Endothelial cell of umbilical vein (primary cell): ENCODE data around the gene TYRP1. TPM values are rescaled to one million over a fixed set of nuclear protein-coding genes. Genes with fewer than 3 reads are reported as not detected.

ENCODE experiments used
- BruUV-seq: library from RNA; stranded (reverse); fragments of 400-500 nt; replicated peaks from 2 replicates; lab custom pipeline; 2021; lab: Mats Ljungman, UMichigan
- CTCF ChIA-PET: fragments of 300-600, 350-600 bp; sonication (Branson Sonifier 250); formaldehyde crosslinking; loops from one replicate; lab custom pipeline; 2021; ENCODE audit warnings: antibody characterized with exemption, inconsistent platforms; lab: Charles Lee
- POLR2A ChIA-PET: fragments of 300-600, 350-600 bp; sonication (Branson Sonifier 250); formaldehyde crosslinking; loops from one replicate; lab custom pipeline; 2021; ENCODE audit warnings: antibody characterized with exemption, inconsistent platforms; lab: Charles Lee
- DNase-seq: peaks from one replicate; pipeline ENCODE4 v3.0.0-alpha.2; 2011; ENCODE audit warnings: low read depth, low spot score
- FAIRE-seq: peaks from 2 replicates; lab custom pipeline; 2011; peaks lifted over from hg19 to GRCh38; lab: Jason Lieb, UNC
- H2AFZ ChIP-seq: 2 replicates; pipeline ENCODE4 v1.6.0; 2012; ENCODE audit warnings: low read depth, low read length, control low read depth, inconsistent platforms
- H3K27ac ChIP-seq: 2 replicates; pipeline ENCODE4 v1.5.1; 2011; ENCODE audit warnings: low read depth, mild to moderate bottlenecking, control low read depth, low read length, moderate library complexity; ENCODE audit not compliant: insufficient read depth
- H3K27me3 ChIP-seq, 2 experiments: 2 replicates each; pipeline versions ENCODE4 v1.6.0 to v1.6.1; 2011; ENCODE audit warnings: low read length in 2 of 2, mixed read lengths in 1 of 2; ENCODE audit not compliant: control insufficient read depth in 2 of 2, insufficient read depth in 2 of 2
- H3K36me3 ChIP-seq, 2 experiments: 2 replicates in 1 of 2; 3 replicates in 1 of 2; pipeline ENCODE4 v1.5.1; 2011; ENCODE audit warnings: low read length in 2 of 2, mild to moderate bottlenecking in 1 of 2, moderate library complexity in 1 of 2; ENCODE audit not compliant: control insufficient read depth in 2 of 2, insufficient read depth in 2 of 2; ENCODE audit errors: extremely low read depth in 1 of 2
- H3K4me1 ChIP-seq: 3 replicates; pipeline ENCODE4 v1.5.1; 2011; ENCODE audit warnings: mild to moderate bottlenecking, low read length; ENCODE audit not compliant: control insufficient read depth, insufficient read depth; ENCODE audit errors: extremely low read depth
- H3K4me2 ChIP-seq: 2 replicates; pipeline ENCODE4 v1.6.1; 2011; ENCODE audit warnings: low read length, control low read depth, mixed read lengths; ENCODE audit not compliant: insufficient read depth
- H3K4me3 ChIP-seq, 3 experiments: fragments of 200-600 bp in 1 of 3; sonication (generic), shearing (Covaris generic) in 1 of 3; replicated peaks in 1 of 3; 2 replicates each; pipeline ENCODE4 v1.5.1; 2011 to 2016; ENCODE audit warnings: control low read depth in 3 of 3, low read length in 3 of 3, mild to moderate bottlenecking in 2 of 3, inconsistent platforms in 1 of 3, low read depth in 1 of 3, moderate library complexity in 1 of 3; ENCODE audit not compliant: insufficient read depth in 1 of 3
- H3K79me2 ChIP-seq: 2 replicates; pipeline ENCODE4 v1.6.0; 2012; ENCODE audit warnings: low read length, inconsistent platforms; ENCODE audit not compliant: control insufficient read depth, insufficient read depth
- H3K9ac ChIP-seq: replicated peaks from 2 replicates; pipeline ENCODE3; 2011; ENCODE audit warnings: low read length, control low read depth; ENCODE audit not compliant: insufficient read depth; ENCODE audit errors: extremely low read depth
- H3K9me1 ChIP-seq: replicated peaks from 3 replicates; pipeline ENCODE4 v1.6.0; 2011; ENCODE audit warnings: mild to moderate bottlenecking, low read length; ENCODE audit not compliant: control insufficient read depth, insufficient read depth; ENCODE audit errors: extremely low read depth
- H3K9me3 ChIP-seq: replicated peaks from 2 replicates; pipeline ENCODE4 v1.5.1; 2012; ENCODE audit warnings: low read length, inconsistent platforms; ENCODE audit not compliant: control insufficient read depth, insufficient read depth
- H4K20me1 ChIP-seq: replicated peaks from 2 replicates; pipeline ENCODE3; 2011; ENCODE audit warnings: mild to moderate bottlenecking, low read length; ENCODE audit not compliant: control insufficient read depth, insufficient read depth; ENCODE audit errors: extremely low read depth
- EZH2 ChIP-seq: IDR thresholded peaks from 2 replicates; pipeline ENCODE4 v1.6.1; 2012; ENCODE audit warnings: borderline replicate concordance, low read depth, mild to moderate bottlenecking, moderate library complexity, low read length, inconsistent platforms; ENCODE audit not compliant: severe bottlenecking
- FOS ChIP-seq: IDR thresholded peaks from 2 replicates; pipeline ENCODE4 v1.6.1; 2011; ENCODE audit warnings: mild to moderate bottlenecking, low read length, moderate library complexity, borderline replicate concordance; ENCODE audit not compliant: insufficient read depth
- GATA2 ChIP-seq: IDR thresholded peaks from 2 replicates; pipeline ENCODE4 v1.7.0; 2011; ENCODE audit warnings: low read depth, mild to moderate bottlenecking, moderate library complexity, mixed read lengths, low read length; ENCODE audit not compliant: insufficient read length, insufficient read depth
- JUN ChIP-seq: IDR thresholded peaks from 2 replicates; pipeline ENCODE4 v1.6.1; 2011; ENCODE audit warnings: borderline replicate concordance, low read depth; ENCODE audit not compliant: insufficient read length, insufficient read depth
- MYC ChIP-seq: IDR thresholded peaks from one replicate; pipeline ENCODE4 v1.6.1; 2011; ENCODE audit warnings: mild to moderate bottlenecking, low read depth, low read length
- POLR2A ChIP-seq: IDR thresholded peaks from 2 replicates; pipeline ENCODE4 v1.6.1; 2012; ENCODE audit warnings: low read depth, mild to moderate bottlenecking, control low read depth, low read length
- POLR2AphosphoS5 ChIP-seq: IDR thresholded peaks from 2 replicates; pipeline ENCODE4 v1.6.1; 2012; ENCODE audit warnings: low read depth, mild to moderate bottlenecking, control low read depth, low read length, moderate library complexity; ENCODE audit not compliant: insufficient read depth
- dilution Hi-C: fragments of 300-500 bp; cut with MboI; formaldehyde crosslinking; loops from one replicate; pipeline ENCODE4 v1.15.0; 2019; ENCODE audit warnings: low sequenced_read_pairs; ENCODE audit not compliant: extremely low pct_ligation_motif_present
- intact Hi-C: fragments of 100-400 bp; cut with micrococcal nuclease; formaldehyde crosslinking; loops from one replicate; pipeline ENCODE4 v1.10.0; 2022
- polyA plus RNA-seq, 4 experiments: library from polyadenylated mRNA; depleted of rRNA in 3 of 4; stranded (reverse) in 3 of 4; unstranded in 1 of 4; fragments of >200 nt; gene quantifications; 2 replicates each; pipeline versions ENCODE4 v1.2.1 to v1.2.3, GENCODE V29; 2011 to 2012; ENCODE audit warnings: missing spikeins in 1 of 4
- total RNA-seq: library from RNA; stranded (reverse); gene quantifications from 2 replicates; pipeline ENCODE4 v1.2.3, GENCODE V29; 2021
- TF ChIP-seq, protein P1 (sequence below): IDR thresholded peaks from 2 replicates; pipeline ENCODE4 v1.6.1; 2011; ENCODE audit not compliant: insufficient read depth, insufficient read length
- TF ChIP-seq, protein P2 (sequence below), 2 donors: IDR thresholded peaks; 1 replicate in 1 of 2; 2 replicates in 1 of 2; pipeline ENCODE4 v1.5.1; 2011; ENCODE audit warnings: low read length in 2 of 2, mild to moderate bottlenecking in 2 of 2, moderate library complexity in 2 of 2, control low read depth in 1 of 2, inconsistent platforms in 1 of 2, low read depth in 1 of 2; ENCODE audit not compliant: insufficient read depth in 1 of 2; ENCODE audit errors: extremely low read depth in 1 of 2

The TYRP1 gene
- total and polyA plus RNA-seq, 2 donors (not counting 3 experiments of a cell fraction or from before 2014, with no cell fraction given), result 0.63 TPM; not detected in 1

- H2AFZ ChIP-seq, result no peak overlapping the region
- no peak overlapping the region for H3K9ac ChIP-seq
- no peaks in the 10 kb centered on the region for H3K27me3 ChIP-seq
- H3K27ac ChIP-seq, result no peak overlapping the region
- no peaks in the 10 kb centered on the region for H4K20me1 ChIP-seq
- H3K9me1 ChIP-seq, result no peaks in the 10 kb centered on the region
- no peaks in the 10 kb centered on the region for H3K79me2 ChIP-seq
- dilution Hi-C loops (no loop called here), intact Hi-C loops (loop anchor here (5.0 to 10.0 kb wide), 2 partner anchors 292 to 694 kb away; no protein-coding TSS in a partner anchor)
- H3K36me3 ChIP-seq, result no peaks in the 10 kb centered on the region
- no TSS peak for BruUV-seq
- no peak overlapping the region for H3K4me3 ChIP-seq
- no peak overlapping the region for H3K4me2 ChIP-seq
- FAIRE-seq, result no peak
- DNase-seq, result no peak
- H3K4me1 ChIP-seq, result peaks cover 15% of the 10 kb centered on the region
- TF ChIP-seq, protein P1, sequence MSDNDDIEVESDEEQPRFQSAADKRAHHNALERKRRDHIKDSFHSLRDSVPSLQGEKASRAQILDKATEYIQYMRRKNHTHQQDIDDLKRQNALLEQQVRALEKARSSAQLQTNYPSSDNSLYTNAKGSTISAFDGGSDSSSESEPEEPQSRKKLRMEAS, result no peak
- TF ChIP-seq, protein P2, sequence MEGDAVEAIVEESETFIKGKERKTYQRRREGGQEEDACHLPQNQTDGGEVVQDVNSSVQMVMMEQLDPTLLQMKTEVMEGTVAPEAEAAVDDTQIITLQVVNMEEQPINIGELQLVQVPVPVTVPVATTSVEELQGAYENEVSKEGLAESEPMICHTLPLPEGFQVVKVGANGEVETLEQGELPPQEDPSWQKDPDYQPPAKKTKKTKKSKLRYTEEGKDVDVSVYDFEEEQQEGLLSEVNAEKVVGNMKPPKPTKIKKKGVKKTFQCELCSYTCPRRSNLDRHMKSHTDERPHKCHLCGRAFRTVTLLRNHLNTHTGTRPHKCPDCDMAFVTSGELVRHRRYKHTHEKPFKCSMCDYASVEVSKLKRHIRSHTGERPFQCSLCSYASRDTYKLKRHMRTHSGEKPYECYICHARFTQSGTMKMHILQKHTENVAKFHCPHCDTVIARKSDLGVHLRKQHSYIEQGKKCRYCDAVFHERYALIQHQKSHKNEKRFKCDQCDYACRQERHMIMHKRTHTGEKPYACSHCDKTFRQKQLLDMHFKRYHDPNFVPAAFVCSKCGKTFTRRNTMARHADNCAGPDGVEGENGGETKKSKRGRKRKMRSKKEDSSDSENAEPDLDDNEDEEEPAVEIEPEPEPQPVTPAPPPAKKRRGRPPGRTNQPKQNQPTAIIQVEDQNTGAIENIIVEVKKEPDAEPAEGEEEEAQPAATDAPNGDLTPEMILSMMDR (IDR thresholded peaks at IDR 0.05; ENCODE audit: extremely low read depth in 1 of 2, insufficient read depth in 1 of 2, low read depth in 1 of 2, low read length in 2 of 2), result no peak
- TF ChIP-seq EZH2 (no peak), POLR2AphosphoS5 (no peak), POLR2A (no peak), FOS (no peak), MYC (no peak), JUN (no peak), GATA2 (no peak)
- CTCF ChIA-PET, result interaction anchor here (0.8 to 9.9 kb wide), 11 partner anchors 15 to 369 kb away, joined by 3 to 155 read pairs (median 14); partner anchors contain the start of gene LURAP1L
- H3K9me3 ChIP-seq, result no peaks in the 10 kb centered on the region
- POLR2A ChIA-PET, result no interaction called here
These were observed 27.4 kb downstream of the TYRP1 start for GRCh38 chr9:12720551-12720950.
